Stimulated activated CD4-positive, alpha-beta T cell treated with anti-CD3 and anti-CD28 coated beads, Interleukin-1b, Interleukin-23, amount 100 ng/mL, for 48 hours (primary cell): Measurements from ENCODE around the gene CST6.
"Not testable (repeated sequence)": the region's sequence is repeated elsewhere in the genome, so short reads cannot be mapped to it uniquely, and the experiment has no call there.

Source experiments
- DNase-seq: peaks from one replicate; pipeline ENCODE4 v3.0.0-alpha.2; 2020

Gene CST6

DNA sequence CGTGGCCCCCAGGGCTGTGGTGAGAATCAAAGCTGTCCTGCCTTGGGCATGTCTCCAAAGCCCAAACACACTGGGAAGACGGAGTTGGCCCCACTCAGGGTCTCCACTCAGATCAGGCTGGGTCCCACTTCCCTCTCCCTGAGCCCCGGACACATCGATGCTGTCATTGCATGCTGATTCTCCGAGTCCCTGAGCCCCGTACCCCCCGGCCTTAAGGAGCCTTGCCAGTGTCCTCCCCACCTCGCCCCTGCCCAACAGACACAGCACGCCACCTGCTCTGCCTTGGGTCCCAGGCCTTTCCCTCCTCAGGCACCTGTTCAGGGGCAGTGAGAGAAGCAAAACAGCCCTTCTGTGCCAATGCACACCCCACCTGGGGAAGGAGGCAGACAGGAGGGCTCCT is 24.5 kb upstream of the CST6 start:
- DNase-seq, result no peak

- DNase-seq, result peak; percentile 90
Observed at GRCh38 chr11:65988791-65989592, 22.8 kb upstream of the CST6 start.

DNA sequence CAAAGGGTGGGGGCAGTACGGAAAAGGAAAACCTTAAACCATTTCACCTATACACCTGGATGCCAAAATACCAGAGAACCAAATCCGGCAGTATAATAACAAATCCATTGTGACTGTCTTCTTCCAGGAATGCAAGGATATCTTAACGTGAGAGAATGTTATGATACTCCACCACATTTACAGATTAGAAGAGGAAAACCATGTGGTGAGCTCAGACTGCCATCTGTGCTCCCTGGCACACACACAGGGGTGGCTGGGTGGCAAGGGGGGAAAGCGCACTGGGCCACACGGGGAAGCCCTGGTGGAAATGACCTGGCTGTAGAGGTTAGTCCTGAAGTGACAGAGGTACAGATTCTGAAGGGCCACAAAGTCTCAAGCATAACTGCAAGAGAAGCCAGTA is 19.8 kb upstream of the CST6 start:
- no peak for DNase-seq

- DNase-seq, result no peak
Observed at GRCh38 chr11:65997286-65997685, 14.5 kb upstream of the CST6 start.

DNA sequence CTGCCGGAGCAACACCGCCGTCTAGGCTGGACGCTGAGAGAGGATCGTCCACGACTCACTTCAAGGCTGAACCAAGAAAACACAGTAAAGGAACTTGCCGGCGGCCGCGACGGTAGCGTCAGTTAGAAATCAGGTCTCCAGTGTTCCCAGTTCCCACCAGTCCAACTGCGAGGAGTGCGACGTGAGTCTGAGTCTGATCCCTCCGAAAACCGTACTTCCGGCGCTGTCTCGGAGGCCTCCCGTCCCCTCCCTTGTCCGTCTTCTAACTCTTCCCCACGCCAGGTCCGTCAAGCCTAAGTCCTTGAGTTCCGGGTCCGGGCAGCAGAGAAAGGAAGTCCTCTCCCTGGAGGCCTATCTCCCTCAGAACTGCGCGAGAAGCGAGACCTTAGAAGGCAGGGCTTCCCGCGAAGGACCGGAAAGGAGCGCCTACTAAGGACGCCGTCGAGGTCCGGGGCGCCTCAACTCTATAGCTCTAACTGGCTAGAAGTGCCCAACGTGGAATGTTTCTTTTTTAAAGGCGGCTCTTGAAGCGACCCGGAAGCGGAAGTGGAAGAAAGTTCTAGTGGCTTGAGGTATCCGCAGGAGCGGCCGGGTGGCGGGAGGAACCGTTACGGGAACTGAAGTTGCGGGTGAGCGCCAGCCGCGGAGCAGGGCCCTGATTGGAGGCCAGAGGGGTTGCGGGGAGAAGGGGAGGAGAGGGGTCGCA is 9.7 kb upstream of the CST6 start, which contains the start of the genes BANF1 and EIF1AD:
Gene BANF1 (plus strand): TSS at position 562 of the 706 bp plus-strand sequence. CDS start 748 bp downstream, outside the sequence.
Gene EIF1AD (minus strand): TSS at position 216 of the 706 bp plus-strand sequence. CDS start 1,768 bp downstream, outside the sequence.
- DNase-seq, result peak; percentile 96

- no peak for DNase-seq
Observed at GRCh38 chr11:66002648-66003225, 9.1 kb upstream of the CST6 start.

DNA sequence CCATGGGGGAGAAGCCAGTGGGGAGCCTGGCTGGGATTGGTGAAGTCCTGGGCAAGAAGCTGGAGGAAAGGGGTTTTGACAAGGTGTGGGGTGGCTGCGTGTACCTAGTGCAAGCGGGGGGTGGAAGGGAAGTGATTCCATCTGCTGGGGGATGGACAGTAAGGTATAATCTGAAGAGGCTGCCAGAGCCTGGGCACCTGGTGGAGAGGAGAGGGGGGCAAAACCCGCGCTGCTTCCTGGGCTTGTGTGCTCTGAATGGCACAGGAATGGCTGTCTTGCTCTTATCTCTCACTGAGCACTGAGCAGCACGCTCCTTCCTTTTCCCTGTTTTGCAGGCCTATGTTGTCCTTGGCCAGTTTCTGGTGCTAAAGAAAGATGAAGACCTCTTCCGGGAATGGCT is 8.5 kb upstream of the CST6 start:
- DNase-seq, result no peak

DNA sequence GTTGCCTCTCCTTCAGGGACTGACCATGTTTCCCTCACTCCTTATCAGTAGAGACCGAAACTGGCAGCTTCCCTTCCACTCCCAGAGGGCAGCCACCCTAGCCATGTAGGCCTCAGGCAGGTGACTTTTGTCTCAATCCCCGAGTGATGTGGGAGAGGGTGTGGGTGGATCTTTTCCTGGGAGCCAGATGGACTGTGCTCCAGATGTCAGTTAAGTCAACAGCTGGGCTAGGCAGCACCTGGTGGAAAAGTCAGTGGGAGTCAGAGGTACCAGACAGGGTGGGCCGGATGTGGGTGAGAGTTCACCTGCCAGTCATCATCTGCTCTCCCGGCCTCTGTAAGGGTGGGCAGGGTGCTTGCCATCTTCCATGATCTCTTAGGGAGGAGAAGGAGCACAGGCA is 7.6 kb upstream of the CST6 start:
- no peak for DNase-seq

DNA sequence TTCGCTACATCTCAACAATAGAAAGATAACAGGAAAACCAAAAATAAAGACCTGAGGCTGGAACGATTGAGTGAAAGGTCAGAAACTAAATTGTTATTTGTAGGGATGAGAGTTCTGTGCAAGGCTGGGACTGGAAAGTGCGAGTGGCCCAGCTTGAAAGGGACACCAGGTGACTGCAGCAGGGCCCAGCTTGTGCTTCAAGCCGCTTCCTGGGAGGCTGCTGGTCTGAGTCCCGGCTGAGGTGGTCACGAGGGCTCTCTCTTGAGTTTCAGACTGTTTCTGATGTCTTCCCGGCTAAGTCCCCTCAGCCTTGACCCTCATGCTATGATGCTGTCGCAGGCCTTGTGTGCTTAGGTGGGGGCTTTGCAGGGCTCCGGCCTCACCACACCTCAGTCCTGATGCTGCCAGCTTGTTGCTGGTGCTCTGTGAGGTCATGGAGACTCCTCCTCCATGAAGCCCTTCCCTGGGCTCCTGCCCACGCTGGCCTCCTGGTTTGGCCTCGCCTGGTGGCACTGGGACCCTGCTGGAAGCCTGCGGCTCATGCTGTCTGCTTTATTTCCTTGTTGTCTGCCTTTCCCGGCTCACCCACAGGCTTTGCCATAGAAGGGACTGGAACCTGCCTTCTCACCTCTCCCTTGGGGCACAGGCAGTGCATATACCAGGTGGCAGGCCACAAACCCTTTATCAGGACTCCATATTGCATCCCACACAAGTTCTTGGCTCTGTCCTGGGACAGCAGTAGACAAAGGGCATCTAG is 5.5 kb upstream of the CST6 start:
- no peak for DNase-seq

DNA sequence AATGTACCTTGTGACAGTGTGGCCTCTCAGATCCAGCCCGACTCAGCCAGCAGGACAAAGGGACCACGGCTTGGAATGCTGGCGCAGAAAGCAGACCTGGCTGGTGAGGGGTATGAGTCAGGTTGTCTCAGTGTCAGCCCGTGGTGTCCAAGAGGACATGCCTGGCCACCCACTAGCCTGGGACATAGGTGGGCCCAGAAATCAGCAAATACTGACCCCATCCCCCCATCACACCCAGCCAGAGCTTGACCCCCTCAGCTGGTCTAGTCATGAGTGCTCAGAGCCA is 5.0 kb upstream of the CST6 start:
- DNase-seq, result no peak

- no peak for DNase-seq
Observed at GRCh38 chr11:66007201-66007634, 4.6 kb upstream of the CST6 start.

DNA sequence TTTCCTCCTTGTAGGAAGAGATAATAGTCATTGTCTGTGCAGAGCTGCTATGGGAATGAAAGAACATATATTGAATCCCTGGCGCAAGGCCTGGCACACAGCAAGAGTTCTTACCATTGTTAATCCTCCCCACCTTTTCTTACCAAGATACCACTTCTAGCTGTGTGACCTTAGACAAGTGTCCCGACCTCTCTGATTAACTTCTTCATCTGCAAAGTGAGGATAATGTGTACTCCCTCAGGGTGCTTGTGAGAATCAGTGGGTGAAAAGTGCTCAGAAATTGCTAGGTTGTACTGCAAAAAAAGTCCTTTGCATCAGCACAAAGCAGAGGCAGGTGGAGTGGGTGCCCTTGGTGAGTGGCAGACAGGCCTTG is 3.7 kb upstream of the CST6 start:
- DNase-seq, result no peak

DNA sequence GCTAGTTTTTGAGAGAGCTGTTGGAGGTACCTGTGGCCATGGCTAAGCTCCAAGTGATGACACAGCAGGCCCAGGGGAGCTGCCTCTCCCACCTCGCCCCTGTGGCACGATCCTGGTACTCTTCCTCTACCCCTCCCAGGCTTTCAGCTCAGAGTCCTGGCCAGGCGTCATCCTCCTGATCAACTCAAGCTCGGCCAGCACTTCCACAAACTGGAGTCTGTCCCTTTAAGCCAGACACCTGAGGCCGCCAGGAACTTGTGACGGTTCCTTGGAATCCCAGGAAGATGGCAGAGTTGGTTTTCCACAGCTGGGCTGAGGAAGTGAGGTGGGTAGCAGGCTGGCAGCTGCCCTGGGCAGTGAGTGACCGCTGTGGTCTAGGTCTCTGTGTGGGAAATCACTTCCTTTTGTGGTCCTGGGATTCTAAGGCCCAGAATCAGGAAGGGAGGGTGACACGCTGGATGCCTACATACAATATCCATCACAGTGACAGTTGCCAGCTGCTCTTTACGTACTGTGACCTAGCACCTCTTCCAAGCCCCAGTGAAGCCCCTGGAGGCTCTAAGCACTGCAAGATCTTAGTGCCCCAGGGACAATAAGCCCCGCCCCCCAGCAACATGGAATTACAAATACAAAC is 3.2 kb upstream of the CST6 start:
- no peak for DNase-seq

DNA sequence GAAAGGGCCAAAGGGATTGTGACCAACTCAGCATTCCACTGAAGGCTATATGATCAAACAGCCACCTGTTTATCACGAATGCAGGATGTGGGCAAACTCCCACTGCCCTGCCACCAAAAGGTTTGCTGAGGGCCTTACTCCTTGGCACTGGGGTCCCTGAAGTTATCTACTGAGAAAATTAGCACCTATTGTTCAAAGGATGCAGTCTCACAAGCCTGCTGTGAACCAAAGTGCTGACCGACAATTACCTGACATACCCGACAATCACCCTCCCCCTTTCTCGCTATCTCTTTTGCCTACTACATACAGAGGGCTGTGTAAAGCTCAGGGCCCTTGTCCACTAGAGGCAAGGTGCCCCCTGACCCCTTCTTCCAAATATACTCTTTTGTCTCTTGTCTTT is 1.8 kb upstream of the CST6 start:
- DNase-seq, result not testable (repeated sequence)

- DNase-seq, result no peak
Observed at GRCh38 chr11:66011239-66011784, 496 bp upstream of the CST6 start.

GRCh38 chr11:66012371-66012945 is 650 bp downstream of the CST6 start:
- no peak for DNase-seq

DNA sequence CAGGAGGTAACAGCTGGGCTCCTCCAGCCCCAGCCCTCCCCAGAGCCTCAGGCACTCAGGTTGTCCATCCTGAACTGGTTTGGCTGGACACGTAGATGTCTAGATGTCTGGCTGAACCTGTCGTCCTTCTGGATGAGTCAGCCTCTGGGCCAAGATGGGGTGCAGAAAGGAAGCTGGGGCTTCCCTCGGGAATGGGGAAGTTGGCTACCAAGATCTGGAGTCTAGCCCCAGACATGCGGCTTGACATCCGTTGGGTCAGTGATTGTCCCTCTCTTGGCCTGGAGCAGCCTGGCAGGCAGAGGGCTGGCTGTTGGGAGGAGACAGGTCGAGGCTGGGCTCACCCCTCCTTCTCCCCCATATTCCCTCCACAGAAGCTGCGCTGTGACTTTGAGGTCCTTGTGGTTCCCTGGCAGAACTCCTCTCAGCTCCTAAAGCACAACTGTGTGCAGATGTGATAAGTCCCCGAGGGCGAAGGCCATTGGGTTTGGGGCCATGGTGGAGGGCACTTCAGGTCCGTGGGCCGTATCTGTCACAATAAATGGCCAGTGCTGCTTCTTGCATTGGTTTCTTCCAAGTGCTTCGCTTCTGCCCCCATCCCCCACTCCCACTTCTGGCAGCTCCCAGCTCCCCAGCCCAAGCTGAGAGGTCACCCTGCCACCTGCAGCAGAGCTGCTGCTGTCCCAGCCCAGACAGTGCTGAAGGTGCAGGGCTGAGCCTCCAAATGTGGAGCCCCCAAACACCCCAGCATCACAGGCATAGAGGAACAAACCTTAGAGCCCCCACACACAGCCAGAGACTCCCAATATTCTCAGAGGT is 1.3 kb downstream of the CST6 start:
- DNase-seq, result no peak

DNA sequence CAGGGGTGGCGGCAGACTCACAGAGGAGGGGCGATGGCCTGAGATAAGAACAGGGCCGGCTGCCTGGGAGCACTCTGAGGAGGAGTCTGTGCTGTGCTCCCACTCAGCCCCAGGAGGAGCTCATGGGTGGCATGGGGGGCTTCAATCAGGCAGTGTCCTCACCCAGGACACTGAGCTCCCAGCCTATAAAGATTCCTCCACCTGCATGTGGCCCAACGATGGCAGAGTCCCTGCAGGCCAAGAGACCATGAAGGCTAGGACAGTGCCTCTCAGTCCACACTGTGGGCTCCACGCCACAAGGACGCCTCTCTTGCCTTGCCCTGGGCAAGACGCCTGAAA is 1.9 kb downstream of the CST6 start:
- DNase-seq, result no peak

DNA sequence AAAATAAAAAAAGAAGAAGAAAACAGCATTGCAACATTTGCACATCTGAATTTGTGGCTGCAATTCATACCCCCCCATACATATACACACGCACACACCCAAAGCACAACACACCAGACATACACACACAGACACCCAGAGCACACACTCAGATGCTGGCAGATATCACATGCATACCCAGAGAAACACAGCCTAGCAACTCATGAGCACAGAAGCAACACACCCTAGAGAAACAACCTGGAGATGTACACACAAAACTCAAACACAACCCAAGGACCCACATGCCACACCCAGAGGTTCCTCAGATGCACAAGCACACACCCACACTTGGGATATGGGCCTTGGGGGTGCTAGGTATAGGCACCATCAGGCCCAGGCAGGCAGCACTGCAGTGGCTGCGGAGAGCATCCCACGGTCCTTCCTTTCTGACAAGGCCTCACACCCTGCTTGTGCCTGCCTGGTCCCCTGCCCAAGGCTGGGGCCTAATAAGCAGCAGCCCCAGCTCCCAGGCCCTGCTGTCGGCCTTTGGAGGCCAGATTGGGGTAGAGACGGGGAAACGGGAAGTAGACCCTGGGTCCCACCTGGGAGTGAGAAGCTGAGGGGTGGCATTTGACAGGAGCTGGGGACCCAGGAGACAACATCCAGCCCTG is 3.1 kb downstream of the CST6 start:
- no peak for DNase-seq

- DNase-seq, result no peak
Observed at GRCh38 chr11:66015454-66015881, 3.7 kb downstream of the CST6 start.
